ENCODE measurements around the gene GPR32.
"Not testable (repeated sequence)": the region's sequence is repeated elsewhere in the genome, so short reads cannot be mapped to it uniquely, and the experiment has no call there.

Gene GPR32

GRCh38 chr19:50797781-50798658 lies 27.8 kb downstream of the GPR32 start:
- no peak for DNase-seq

- no peak for DNase-seq
Observed at GRCh38 chr19:50798659-50799546, 28.6 kb downstream of the GPR32 start.

DNA sequence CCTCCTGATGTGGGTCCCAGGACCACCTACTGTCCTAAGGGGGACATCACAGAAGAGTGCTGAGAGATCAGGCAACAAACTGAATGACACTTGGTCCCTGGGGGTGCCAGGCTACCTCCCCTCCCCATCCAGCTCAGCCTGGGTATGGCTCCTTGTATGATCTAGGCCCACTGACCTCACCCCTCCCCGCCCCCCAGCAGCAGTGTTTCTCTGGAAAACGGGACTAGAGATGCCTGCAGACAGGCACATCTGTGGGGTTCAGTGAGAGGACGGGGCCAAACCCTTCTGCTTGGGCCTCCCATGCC lies 29.2 kb downstream of the GPR32 start:
- DNase-seq = no peak

- no peak for DNase-seq
Observed at GRCh38 chr19:50801107-50801506, 30.8 kb downstream of the GPR32 start.

GRCh38 chr19:50803633-50804419 lies 33.6 kb downstream of the GPR32 start:
- DNase-seq = peak in 2 of 58 donors; percentile 13 to 46

DNA sequence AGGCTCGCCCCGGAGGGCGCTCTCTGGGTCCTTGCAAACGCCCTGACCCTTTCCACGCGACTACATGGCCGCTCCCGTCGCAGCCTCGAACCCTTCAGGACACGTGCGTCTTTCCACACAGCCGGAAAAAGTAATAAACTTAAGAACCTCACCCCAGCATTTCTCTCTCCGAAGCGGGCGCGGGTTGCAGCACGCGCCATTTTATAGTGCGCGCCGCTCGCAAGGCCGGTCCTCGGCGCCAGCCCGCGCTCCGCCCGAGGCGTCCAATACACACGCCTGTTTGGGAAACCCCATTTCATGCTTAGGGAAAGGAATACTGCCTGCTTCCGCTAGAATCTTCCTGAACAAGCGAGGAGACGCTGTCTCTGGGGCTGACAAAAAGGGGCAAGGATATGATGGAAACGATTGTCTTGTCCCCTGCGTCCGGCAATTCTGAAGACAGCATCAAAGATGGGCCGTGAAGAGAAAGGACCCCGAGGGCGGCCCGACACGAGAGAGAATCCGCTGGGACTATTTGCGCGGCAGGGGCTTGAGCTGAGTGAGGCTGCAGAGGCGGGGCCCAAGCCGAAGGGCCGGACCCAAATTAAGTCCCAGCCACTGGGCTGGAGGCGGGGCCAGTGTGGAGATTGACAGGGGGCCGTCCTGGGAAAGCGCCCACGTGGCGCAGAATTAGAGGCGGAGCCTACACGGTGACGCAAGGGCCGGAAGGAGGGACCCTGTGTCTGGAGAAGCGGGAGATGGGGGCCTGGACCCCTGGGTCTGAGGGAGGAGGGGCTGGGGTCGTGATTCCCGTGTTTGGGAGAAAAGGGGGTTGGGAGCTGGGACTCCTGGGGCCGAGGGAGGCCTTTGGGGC lies 34.4 kb downstream of the GPR32 start:
- peak; percentile 75 to 99 (median 97) for DNase-seq

GRCh38 chr19:50808856-50809255 lies 38.6 kb downstream of the GPR32 start:
- no peak for DNase-seq

GRCh38 chr19:50811622-50812238 lies 41.5 kb downstream of the GPR32 start:
- not testable (repeated sequence) for DNase-seq

DNA sequence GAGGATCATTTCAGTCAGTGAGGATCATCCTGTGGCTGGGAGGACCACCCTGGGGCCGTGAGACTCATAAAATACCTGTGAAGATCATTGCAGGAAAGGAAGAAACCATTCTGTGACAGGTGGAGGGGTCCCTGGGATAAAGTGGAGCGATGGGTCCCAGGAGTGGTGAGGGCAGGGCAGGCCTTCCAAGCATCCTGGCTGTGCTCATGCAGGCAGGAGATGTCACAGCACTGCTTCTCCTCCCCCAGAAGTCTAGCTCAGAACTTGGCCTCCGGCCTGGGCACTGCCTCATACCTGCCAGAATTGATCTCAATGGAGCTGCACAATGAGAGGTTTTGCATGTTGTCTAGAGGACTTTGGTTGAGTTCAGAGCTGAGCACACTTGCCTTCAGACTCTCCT lies 42.2 kb downstream of the GPR32 start:
- DNase-seq = no peak

DNA sequence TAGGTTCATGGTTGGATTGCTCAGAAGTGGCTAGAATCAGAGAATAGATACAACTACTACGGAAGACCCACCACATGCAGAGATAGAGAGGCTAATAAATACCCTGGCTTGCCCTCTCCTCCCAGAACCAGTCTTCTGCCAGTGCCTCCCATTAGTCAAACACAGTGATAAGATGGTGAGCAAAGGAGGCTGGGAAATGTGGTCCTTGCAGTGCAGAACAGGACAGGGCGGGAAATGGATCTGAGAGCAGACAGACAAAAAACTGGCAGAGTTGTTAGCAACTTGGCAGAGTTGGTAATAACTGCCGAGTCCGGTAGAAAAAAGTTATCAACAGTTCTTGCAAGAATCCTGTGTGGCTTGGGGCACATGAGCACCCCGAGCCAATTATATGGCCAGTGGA lies 44.6 kb downstream of the GPR32 start:
- no peak for DNase-seq

DNA sequence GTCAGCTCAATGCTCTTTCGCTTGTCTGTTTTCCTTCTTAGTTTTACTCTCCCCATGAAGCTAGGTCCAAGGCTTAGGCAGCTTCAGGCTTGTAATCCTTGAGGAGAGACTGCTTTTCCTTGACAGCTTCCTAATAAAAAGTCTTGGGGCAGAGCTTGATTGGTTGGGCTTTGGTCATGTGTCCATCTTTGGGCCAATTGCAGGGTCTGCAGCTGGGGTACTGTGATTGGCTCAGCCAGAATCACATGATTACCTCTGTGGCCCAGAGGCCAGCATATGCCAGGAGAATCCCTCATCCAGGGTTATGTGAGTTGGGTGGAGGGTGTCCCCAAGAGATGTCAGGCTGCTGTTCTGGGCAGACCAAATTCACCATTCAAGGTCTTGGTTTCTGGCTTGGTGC lies 45.2 kb downstream of the GPR32 start:
- no peak for DNase-seq

GRCh38 chr19:50817941-50818858 lies 47.9 kb downstream of the GPR32 start:
- DNase-seq = peak in 1 of 58 donors; percentile 9

- DNase-seq = no peak
Observed at GRCh38 chr19:50818859-50819472, 48.7 kb downstream of the GPR32 start.

DNA sequence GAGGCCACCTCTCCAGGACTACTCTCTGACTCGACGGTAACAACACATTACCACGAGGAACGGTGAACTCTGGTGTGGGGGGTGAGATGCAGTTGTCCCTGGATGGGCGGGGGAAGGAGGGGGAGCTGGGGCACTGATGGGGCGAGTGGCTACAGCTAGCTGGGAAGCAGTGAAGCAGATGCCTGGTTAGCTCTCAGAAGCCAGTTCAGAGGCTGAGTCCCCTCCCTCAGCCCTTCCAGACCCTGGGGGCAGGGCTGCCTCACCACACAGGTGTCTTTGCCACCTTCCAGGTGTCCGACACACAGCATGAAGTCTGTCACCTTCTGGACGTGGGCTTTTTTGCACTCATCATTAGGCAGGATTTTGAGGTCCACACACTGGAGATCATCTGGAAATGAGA lies 49.4 kb downstream of the GPR32 start:
- DNase-seq = no peak

- DNase-seq = no peak
Observed at GRCh38 chr19:50820086-50820485, 49.8 kb downstream of the GPR32 start.

DNA sequence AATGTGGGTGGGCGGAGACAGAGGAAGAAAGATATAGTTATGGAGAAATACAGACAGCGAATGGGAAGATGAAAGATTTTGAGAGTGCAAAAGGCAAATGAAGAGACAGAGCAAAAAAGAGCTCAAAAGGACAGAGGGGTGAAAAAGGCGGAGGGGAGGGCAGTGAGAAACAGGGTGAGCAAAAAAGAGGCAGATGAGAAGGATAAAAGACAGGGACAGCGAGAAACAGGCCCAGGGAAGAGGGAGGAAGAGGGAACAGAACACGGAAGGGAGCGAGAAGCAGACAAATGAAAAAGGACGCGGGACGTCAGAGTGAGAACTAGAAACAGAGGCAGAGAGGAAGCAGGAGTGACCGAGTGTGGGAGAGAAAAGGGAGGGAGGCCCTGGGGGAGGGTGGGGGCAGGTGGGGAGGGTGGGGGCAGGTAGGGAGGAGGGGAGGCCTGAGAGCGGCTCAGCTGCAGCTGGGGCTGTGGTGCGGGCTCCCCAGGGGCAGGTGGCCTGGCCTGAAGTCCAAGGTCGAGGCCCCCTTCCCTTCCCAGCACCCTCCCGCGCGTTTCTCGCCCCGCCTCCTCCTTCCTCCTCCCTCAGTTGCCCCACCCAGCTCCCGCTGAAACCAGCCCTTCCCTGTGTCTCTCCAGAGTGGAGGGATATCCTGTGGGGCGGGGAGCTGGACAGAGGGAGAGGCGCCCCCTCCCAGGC lies 50.4 kb downstream of the GPR32 start:
- no peak for DNase-seq

DNA sequence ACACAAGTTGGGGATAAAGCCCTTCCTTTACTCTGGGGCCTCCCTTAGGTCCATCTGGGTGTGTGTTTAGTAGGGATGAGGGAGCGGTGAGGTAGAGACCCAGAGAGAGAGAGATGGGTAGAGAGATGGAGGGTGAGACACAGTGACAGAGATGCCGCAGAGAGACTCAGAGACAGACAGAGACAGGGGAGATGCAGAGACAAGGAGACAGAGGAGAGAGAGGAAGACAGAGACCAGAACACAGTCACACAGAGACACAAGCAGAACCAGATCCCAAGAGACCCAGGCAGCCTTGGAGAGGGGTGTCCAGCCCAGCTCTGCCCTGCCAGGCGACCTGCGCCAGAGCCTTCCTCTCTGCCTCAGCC lies 51.0 kb downstream of the GPR32 start:
- DNase-seq = no peak

Data from anterior cingulate cortex (tissue), 58 donors.